Measurements from ENCODE around the gene CLEC4M.
"Not testable (repeated sequence)": the region's sequence is repeated elsewhere in the genome, so short reads cannot be mapped to it uniquely, and the experiment has no call there.

The CLEC4M gene

GRCh38 chr19:7775761-7776160, 12.7 kb downstream of the CLEC4M start:
- no peak for DNase-seq (ENCODE audit: low spot score)

- no peak for DNase-seq (ENCODE audit: low spot score)
Measured at GRCh38 chr19:7778081-7778480, 15.0 kb downstream of the CLEC4M start.

DNA sequence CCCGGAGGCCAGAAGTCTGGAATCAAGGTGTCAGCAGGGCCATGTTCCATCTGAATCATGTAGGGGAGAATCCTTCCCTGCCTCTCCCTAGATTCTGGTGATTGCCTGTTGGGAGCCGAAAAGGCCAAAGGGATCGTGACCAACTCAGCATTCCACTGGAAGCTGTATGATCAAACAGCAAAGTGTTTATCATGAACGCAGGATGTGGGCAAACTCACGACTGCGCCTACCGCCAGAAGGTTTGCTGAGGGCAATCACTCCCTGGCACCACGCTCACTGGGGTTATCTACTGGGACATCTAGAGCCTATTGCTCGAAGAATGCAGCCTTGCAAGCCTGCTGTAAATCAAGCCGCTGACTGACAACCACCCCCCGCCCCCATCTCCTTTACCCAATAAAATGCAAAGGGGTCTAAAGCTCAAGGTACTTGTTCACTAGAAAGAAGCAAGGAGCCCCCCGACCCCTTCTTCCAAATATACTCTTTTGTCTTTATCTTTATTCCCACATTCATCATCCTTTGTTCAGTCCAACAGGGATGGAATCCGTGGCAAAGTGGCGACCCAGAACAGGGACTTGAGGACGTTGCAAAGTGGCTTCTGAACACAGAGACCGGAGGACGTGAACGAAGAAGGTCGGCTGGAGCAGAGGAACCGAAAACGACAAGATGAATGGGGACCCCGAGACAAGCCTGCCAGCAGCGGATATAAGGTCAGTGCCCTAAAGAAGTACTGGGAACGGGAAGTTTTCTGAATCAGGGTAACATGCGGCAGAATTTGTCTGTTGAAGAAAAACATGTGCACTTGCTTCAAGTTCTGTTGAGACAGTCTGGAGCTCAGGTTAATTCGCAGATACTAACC, 16.8 kb downstream of the CLEC4M start:
- no peak for DNase-seq (ENCODE audit: low spot score)

- no peak for DNase-seq (ENCODE audit: low spot score)
Measured at GRCh38 chr19:7781157-7781556, 18.1 kb downstream of the CLEC4M start.

- no peak for DNase-seq (ENCODE audit: low spot score)
Measured at GRCh38 chr19:7783991-7784423, 21.0 kb downstream of the CLEC4M start.

- DNase-seq (ENCODE audit: low spot score) = no peak
Measured at GRCh38 chr19:7784856-7785255, 21.8 kb downstream of the CLEC4M start.

GRCh38 chr19:7787141-7787540, 24.1 kb downstream of the CLEC4M start:
- DNase-seq (ENCODE audit: low spot score) = no peak

DNA sequence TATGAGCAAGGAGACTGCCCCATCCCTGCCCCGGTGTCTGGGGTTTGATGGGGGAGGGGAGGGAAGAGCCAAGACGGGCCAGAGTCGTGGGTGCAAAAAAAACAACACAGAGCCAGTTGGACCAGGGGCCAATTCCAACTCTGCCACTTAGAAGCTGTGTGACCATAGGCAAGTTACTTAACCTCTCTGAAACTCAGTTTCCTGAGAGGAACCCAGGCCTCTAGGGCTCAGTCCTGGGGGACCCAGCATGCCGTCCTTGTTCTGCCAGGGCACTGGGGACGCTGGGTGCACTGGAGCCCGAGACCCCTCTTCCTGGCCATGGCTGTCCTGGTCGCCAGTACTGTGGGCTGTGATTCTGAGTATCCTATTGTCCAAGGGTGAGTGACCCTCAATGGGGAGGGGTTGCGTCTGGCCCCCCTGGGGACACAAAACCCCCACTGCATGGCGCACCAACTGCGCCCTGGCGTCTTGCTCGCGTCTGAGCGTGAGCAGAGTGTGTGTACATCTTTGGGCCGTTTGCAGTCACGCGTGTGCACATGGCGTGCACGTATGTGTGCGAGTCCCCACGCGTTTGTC, 24.6 kb downstream of the CLEC4M start:
- DNase-seq (ENCODE audit: low spot score) = no peak

DNA sequence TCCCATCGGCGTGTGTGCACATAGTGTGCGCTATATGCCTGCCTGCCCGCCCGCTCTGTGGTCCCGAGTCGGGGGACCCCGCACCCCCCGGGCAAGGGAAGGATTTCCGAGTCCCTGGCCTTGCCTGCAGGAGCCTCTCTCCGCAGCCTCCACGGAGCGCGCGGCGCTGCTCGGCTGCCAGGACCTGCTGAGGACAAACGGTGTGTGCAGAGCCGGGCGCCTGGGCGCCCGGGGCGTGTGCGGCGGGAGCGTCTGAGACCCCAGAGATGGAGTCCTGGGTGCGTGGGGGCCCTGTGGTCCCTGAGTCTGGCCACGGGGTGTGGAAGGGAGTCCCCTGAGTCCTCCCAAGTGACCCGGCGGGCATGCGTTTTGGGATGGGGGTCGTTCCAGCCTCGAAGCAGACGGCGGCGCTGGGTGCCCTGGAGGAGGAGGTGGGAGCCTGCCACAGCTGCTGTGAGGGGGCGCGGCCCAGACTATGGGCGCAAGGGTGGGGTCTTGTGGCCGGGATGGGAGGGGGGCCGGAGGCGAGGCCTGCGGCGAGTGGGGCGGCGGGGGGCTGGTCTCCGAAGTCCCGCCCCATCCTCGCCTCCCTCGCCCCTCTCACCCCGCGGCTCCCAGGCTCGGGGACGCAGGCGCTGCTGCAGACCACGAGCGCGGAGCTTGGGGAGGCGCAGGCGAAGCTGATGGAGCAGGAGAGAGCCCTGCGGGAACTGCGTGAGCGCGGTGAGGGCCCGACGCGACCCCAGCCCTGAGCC, 25.3 kb downstream of the CLEC4M start:
- no peak for DNase-seq (ENCODE audit: low spot score)

DNA sequence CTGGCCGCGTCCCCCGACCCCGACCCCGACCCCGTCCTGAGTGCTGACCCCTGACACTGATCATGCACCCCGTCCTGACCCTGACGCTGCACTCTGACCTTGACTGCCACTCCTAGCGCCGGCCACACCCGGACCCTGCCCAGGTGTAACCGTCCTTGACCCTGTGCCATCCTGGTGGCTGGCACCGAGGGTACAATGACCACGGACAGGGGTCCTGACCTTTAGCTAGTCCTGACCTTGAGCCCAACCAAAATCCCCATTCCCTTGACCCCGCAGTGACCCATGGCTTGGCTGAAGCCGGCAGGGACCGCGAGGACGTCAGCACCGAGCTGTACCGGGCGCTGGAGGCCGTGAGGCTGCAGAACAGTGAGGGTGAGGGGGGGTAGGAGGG, 25.9 kb downstream of the CLEC4M start:
- no peak for DNase-seq (ENCODE audit: low spot score)

- peak; percentile 60 for DNase-seq (ENCODE audit: low spot score)
Measured at GRCh38 chr19:7789447-7789846, 26.4 kb downstream of the CLEC4M start.

DNA sequence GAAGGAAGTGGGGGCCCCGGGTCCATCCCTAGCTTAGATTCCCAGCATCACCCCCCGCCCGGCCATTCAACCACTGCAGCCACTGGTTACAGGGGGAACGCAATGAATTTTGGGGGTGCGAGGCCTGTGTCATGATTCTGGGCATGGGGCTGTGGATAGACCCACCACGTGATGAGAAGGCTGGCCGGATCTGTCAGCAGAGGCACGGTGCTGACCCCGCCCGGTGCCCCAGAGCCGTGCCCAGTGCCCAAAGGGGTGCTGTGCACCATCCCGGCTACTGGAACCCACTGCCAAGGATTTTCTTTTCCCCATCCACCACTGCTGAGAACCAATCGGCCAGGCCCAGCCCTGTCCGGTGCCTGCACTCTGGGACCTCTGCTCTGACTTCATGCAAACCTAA, 27.4 kb downstream of the CLEC4M start:
- DNase-seq (ENCODE audit: low spot score) = no peak

GRCh38 chr19:7792281-7792680, 29.2 kb downstream of the CLEC4M start:
- no peak for DNase-seq (ENCODE audit: low spot score)

- DNase-seq (ENCODE audit: low spot score) = not testable (repeated sequence)
Measured at GRCh38 chr19:7792701-7793100, 29.7 kb downstream of the CLEC4M start.

DNA sequence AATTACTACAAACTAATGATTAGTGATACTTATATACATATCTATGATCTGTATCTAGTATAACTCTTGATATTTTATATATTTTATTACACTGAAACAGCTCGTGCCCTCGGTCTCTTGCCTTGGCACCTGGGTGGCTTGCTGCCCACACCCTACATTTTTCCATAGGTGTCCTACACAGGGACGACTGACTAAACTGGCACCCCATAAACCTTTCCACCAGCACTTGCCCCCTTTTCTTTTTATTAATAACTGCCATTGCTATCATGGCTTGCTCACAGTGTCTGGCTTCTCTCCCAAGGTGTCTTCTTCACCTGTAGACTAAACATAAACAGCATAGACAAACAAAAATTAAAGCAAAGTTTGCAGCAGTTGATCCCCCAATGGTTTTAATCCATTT, 30.4 kb downstream of the CLEC4M start:
- no peak for DNase-seq (ENCODE audit: low spot score)

- DNase-seq (ENCODE audit: low spot score) = no peak
Measured at GRCh38 chr19:7795555-7796161, 32.6 kb downstream of the CLEC4M start.

GRCh38 chr19:7799640-7800355, 36.8 kb downstream of the CLEC4M start:
- DNase-seq (ENCODE audit: low spot score) = peak; percentile 79

GRCh38 chr19:7801020-7801570, 38.1 kb downstream of the CLEC4M start:
- DNase-seq (ENCODE audit: low spot score) = no peak

DNA sequence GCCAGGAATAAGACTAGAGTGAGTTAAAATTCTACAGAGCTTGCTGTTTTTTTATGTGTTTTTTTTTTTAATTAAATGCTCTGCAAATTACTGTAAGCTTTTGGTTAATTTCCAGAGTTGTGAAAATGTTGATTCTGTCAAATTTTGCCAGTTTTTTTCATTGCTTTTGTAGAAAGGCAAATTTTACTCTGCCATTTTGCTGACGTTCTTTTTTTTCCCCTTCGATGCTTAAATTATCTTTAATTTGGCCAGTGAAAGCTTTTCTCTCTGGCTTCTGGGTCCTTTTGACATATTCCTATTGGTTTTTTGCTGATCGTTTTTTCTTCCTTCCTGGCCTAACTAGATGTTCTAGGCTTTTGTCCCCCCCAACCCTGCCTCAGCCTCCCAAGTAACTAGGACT, 43.2 kb downstream of the CLEC4M start:
- no peak for DNase-seq (ENCODE audit: low spot score)

DNA sequence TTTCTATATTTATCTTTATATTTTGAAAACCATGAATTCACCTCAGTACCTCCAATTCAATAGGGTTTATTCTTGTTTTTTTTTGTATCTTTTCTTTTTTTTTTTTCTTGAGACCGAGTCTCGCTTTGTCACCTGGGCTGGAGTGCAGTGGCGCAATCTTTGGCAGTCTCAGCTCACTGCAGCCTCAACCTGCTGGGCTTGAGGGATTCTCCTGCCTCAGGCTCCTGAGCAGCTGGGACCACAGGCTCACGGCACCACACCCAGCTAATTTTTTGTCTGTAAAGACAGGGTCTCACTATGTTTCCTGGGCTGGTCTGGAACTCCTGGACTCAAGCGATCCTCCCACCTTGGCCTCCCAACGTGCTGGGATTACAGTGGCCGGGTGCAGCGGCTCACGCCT, 43.8 kb downstream of the CLEC4M start:
- DNase-seq (ENCODE audit: low spot score) = no peak

GRCh38 chr19:7808108-7808507, 45.1 kb downstream of the CLEC4M start:
- DNase-seq (ENCODE audit: low spot score) = no peak

DNA sequence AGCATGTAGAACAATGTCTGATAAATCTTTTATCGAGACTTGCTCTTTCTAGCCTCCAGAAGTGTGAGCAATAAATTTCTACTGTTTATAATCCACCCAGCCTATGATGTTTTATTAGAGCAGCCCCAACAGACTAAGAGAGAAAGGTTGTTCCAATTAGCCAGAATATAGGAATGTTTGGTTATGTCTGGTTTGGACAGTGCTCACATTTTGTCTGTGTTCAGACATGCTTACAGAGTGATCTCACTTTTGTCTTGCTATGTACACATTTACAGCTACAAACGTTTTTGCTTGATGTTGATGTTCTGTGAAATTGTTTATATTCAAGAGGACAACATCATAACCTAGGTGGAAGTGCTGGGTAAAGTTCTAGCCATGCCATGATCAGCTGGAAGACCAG, 48.9 kb downstream of the CLEC4M start:
- DNase-seq (ENCODE audit: low spot score) = no peak

All from ecto neural progenitor cell (in vitro differentiated cells).